ENCODE data around the gene SP2. TPM values are rescaled to one million over a fixed set of nuclear protein-coding genes. Genes with fewer than 3 reads are reported as not detected.

Gene SP2
- total RNA-seq, 1 experiment from 2014 or later: 22.2 TPM

DNA sequence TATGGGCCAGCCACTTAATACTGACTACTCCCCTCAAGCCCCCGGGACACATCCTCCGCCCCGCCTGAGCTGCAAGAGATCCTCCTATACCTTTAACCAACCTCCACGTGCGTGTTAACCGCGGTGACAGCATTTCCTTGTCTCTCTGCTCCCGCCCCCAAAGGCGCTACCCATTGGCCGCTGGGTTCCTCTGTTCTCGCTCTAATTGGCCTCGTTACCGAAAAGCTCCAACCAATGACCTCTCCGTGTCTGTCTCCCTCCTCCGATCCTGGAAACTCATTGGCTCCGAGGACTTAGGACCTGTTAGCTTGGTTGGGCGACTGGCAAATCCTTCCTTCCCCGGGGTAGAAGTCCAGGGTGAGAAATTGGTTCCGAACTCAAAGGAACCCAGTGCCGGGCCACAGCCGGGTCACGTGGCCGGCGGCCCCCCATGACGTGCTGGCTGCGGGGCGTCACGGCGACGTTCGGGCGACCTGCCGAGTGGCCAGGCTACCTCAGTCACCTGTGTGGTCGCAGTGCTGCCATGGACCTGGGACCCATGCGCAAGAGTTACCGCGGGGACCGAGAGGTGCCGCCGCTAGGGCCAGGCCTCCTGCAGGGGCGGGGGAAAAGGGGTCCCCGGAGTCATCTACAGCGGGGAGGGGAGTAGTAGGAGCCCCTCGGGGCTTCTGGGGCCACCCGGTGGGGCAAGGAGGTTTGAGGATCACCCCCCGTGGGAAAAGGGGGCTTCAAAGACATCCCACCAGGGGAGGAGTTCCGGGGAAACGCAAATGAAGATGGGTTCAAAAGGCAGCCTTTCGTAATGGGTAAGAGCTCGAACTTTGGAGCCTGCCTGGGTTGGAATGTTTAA, 45.4 kb downstream of the SP2 start, which contains the start of gene PNPO:
Gene PNPO, plus strand, starts transcription at position 326 of the 850 bp plus-strand sequence. Its CDS starts 105 bp downstream, at position 431.
- no peaks in the 10 kb centered on the region for H3K9me2 ChIP-seq (ENCODE audit: insufficient read depth)
- peak within 1 kb of the TSS; percentile 95 for H3K4me2 ChIP-seq (ENCODE audit: low read length)
- H3K9ac ChIP-seq (ENCODE audit: low read length): peak within 1 kb of the TSS; percentile 90
- intact Hi-C loops (cut with micrococcal nuclease): loop anchor here (2.0 kb wide), 1 partner anchor 45 kb away; the partner anchor contains the start of gene SP2
- RAD21 ChIA-PET (ENCODE audit: low non-redundant PET in 1 of 2, low total read pairs in 2 of 2, uncharacterized antibody in 2 of 2, unreplicated experiment in 2 of 2): interaction anchor here in 1 of 2 experiments (1.0 kb wide), 1 partner anchor 52 kb away, joined by 3 read pairs; no protein-coding TSS in a partner anchor
- H3K9me3 ChIP-seq (ENCODE audit: control insufficient read depth in 1 of 2, insufficient read depth in 1 of 2, low read depth in 1 of 2, low read length in 2 of 2): no peaks in the 10 kb centered on the region
- H3K27ac ChIP-seq (ENCODE audit: low read depth, low read length): peak within 1 kb of the TSS; percentile 81
- H3K36me3 ChIP-seq (ENCODE audit: control insufficient read depth in 1 of 2, insufficient read depth in 2 of 2, low read length in 2 of 2): peaks cover 10% of the 10 kb centered on the region in 2 experiments; a peak in 3 of 4 replicates
- POLR2A ChIA-PET: interaction anchor here (0.7 to 1.6 kb wide), 16 partner anchors 9 to 646 kb away, joined by 3 to 12 read pairs (median 4); partner anchors contain the start of genes LRRC46, MRPL10, NFE2L1 and PRR15L
- H3K79me2 ChIP-seq (ENCODE audit: insufficient read depth, low read length): peaks cover 17% of the 10 kb centered on the region
- peaks cover 24 to 53% of the 10 kb centered on the region in 2 experiments for H3K4me1 ChIP-seq (ENCODE audit: control insufficient read depth in 1 of 2, insufficient read depth in 2 of 2, low read length in 2 of 2)
- DNase-seq (ENCODE audit: low read depth, low spot score) (peak; percentile 100), ATAC-seq (peak; percentile 97)
- H3K4me3 ChIP-seq (replicated peaks in 1 of 2; ENCODE audit: low read depth in 1 of 2, low read length in 2 of 2): peak within 1 kb of the TSS; percentile 88 to 92
- H4K20me1 ChIP-seq (ENCODE audit: insufficient read depth): no peaks in the 10 kb centered on the region
- TSS peak; percentile 65 for BruUV-seq (replicated peaks)
- CTCF ChIA-PET: interaction anchor here (0.7 to 2.3 kb wide), 17 partner anchors 9 to 101 kb away, joined by 3 to 14 read pairs (median 3); partner anchors contain the start of genes CDK5RAP3, SCRN2 and SP2
- no peak within 1 kb of the TSS for H2AFZ ChIP-seq (ENCODE audit: low read depth, low read length, poor library complexity, severe bottlenecking)
- H3K27me3 ChIP-seq (ENCODE audit: insufficient read depth, low read length): no peaks in the 10 kb centered on the region
- TF ChIP-seq EZH2 (IDR thresholded peaks at IDR 0.05) (no peak), ZNF274 (IDR thresholded peaks at IDR 0.05; ENCODE audit: low read depth, low read length) (no peak), ZFX (IDR thresholded peaks at IDR 0.05) (peak; percentile 76; the same call in 1 of the 2 replicates), EZH2phosphoT487 (IDR thresholded peaks at IDR 0.05; ENCODE audit: borderline replicate concordance) (no peak), TCF7L2 (IDR thresholded peaks at IDR 0.05; ENCODE audit: borderline replicate concordance, extremely low read depth, insufficient read depth, insufficient read length) (peak; percentile 23), ELF1 (IDR thresholded peaks at IDR 0.05; ENCODE audit: borderline replicate concordance, low read depth) (no peak; the same call in 1 of the 2 replicates), YY1 (IDR thresholded peaks at IDR 0.05; ENCODE audit: extremely low read depth, insufficient replicate concordance, low read depth, low read length) (peak; percentile 46), CEBPB (IDR thresholded peaks at IDR 0.05; ENCODE audit: low read depth) (no peak), FOSL1 (IDR thresholded peaks at IDR 0.05; ENCODE audit: low read depth) (no peak), SIN3A (IDR thresholded peaks at IDR 0.05; ENCODE audit: low read depth) (peak; percentile 84; the same call in 1 of the 2 replicates), JUND (IDR thresholded peaks at IDR 0.05) (no peak), POLR2A (IDR thresholded peaks at IDR 0.05; ENCODE audit: borderline replicate concordance, extremely low read depth, insufficient read depth, insufficient read length) (no peak), POLR2AphosphoS5 (IDR thresholded peaks at IDR 0.05; ENCODE audit: low read depth, low read length) (peak; percentile 74; the same call in 1 of the 2 replicates), SRF (IDR thresholded peaks at IDR 0.05; ENCODE audit: low read depth) (no peak)
- TF ChIP-seq, protein P1, sequence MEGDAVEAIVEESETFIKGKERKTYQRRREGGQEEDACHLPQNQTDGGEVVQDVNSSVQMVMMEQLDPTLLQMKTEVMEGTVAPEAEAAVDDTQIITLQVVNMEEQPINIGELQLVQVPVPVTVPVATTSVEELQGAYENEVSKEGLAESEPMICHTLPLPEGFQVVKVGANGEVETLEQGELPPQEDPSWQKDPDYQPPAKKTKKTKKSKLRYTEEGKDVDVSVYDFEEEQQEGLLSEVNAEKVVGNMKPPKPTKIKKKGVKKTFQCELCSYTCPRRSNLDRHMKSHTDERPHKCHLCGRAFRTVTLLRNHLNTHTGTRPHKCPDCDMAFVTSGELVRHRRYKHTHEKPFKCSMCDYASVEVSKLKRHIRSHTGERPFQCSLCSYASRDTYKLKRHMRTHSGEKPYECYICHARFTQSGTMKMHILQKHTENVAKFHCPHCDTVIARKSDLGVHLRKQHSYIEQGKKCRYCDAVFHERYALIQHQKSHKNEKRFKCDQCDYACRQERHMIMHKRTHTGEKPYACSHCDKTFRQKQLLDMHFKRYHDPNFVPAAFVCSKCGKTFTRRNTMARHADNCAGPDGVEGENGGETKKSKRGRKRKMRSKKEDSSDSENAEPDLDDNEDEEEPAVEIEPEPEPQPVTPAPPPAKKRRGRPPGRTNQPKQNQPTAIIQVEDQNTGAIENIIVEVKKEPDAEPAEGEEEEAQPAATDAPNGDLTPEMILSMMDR (IDR thresholded peaks at IDR 0.05 in 2 of 3, conservative IDR thresholded peaks at IDR 0.05 in 1 of 3; ENCODE audit: borderline replicate concordance in 1 of 3, insufficient read depth in 1 of 3, low read depth in 2 of 3, low read length in 2 of 3): peak in 1 of 3 experiments; percentile 24; a peak in 2 of 6 replicates
- TF ChIP-seq, protein P2, sequence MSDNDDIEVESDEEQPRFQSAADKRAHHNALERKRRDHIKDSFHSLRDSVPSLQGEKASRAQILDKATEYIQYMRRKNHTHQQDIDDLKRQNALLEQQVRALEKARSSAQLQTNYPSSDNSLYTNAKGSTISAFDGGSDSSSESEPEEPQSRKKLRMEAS (IDR thresholded peaks at IDR 0.05): peak; percentile 100
- TF ChIP-seq, protein P3, sequence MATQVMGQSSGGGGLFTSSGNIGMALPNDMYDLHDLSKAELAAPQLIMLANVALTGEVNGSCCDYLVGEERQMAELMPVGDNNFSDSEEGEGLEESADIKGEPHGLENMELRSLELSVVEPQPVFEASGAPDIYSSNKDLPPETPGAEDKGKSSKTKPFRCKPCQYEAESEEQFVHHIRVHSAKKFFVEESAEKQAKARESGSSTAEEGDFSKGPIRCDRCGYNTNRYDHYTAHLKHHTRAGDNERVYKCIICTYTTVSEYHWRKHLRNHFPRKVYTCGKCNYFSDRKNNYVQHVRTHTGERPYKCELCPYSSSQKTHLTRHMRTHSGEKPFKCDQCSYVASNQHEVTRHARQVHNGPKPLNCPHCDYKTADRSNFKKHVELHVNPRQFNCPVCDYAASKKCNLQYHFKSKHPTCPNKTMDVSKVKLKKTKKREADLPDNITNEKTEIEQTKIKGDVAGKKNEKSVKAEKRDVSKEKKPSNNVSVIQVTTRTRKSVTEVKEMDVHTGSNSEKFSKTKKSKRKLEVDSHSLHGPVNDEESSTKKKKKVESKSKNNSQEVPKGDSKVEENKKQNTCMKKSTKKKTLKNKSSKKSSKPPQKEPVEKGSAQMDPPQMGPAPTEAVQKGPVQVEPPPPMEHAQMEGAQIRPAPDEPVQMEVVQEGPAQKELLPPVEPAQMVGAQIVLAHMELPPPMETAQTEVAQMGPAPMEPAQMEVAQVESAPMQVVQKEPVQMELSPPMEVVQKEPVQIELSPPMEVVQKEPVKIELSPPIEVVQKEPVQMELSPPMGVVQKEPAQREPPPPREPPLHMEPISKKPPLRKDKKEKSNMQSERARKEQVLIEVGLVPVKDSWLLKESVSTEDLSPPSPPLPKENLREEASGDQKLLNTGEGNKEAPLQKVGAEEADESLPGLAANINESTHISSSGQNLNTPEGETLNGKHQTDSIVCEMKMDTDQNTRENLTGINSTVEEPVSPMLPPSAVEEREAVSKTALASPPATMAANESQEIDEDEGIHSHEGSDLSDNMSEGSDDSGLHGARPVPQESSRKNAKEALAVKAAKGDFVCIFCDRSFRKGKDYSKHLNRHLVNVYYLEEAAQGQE (IDR thresholded peaks at IDR 0.05; ENCODE audit: low read depth): no peak
